GM12874 (cell line): Measurements from ENCODE around the gene LSM12.

ENCODE experiments used
- TF ChIP-seq, protein P1 (sequence below): IDR thresholded peaks from 2 replicates; pipeline ENCODE4 v1.5.1; 2011; ENCODE audit warnings: low read depth, mild to moderate bottlenecking, control low read depth, low read length, moderate library complexity; ENCODE audit not compliant: insufficient read depth

The LSM12 gene

DNA sequence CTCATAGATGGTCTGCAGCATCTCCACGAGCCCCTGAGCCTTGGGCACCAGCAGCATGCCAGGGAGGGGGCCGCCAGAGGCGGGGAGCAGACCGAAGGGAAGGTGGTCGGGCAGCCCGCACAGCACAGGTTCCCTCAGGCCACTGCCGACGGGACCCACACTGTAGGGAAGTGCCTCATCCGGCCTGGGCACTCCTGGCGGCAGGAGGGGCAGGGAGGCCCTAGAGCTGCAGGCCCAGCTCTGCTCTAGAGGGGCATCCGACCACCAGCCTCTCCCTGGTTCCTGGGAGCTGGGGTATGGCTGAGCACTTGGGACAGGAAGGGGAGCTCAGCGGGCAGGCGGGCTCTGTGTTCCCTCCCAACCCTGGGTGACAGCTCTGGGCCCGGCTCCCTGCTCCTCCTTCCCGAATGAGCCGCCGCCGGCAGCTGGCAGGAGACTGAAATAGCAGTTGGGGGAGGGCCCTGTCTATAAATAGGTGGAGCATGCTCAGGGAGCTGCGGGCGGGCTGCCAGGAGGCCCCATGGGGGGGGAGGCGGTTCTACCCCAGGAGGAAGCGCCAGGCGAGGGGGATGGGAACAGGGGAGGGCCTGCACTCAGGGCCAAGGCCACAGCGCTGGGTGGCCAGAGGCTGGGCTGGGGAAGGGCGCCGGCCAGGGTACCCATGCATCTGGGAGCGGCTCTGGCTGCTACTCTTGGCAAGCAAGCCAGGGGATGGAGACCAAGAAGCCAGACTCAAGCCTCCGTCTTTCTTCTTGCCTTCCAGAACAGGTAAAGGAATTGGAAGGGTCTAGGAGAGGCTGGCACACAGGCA lies 44.6 kb upstream of the LSM12 start:
- TF ChIP-seq, protein P1, sequence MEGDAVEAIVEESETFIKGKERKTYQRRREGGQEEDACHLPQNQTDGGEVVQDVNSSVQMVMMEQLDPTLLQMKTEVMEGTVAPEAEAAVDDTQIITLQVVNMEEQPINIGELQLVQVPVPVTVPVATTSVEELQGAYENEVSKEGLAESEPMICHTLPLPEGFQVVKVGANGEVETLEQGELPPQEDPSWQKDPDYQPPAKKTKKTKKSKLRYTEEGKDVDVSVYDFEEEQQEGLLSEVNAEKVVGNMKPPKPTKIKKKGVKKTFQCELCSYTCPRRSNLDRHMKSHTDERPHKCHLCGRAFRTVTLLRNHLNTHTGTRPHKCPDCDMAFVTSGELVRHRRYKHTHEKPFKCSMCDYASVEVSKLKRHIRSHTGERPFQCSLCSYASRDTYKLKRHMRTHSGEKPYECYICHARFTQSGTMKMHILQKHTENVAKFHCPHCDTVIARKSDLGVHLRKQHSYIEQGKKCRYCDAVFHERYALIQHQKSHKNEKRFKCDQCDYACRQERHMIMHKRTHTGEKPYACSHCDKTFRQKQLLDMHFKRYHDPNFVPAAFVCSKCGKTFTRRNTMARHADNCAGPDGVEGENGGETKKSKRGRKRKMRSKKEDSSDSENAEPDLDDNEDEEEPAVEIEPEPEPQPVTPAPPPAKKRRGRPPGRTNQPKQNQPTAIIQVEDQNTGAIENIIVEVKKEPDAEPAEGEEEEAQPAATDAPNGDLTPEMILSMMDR, result no peak

DNA sequence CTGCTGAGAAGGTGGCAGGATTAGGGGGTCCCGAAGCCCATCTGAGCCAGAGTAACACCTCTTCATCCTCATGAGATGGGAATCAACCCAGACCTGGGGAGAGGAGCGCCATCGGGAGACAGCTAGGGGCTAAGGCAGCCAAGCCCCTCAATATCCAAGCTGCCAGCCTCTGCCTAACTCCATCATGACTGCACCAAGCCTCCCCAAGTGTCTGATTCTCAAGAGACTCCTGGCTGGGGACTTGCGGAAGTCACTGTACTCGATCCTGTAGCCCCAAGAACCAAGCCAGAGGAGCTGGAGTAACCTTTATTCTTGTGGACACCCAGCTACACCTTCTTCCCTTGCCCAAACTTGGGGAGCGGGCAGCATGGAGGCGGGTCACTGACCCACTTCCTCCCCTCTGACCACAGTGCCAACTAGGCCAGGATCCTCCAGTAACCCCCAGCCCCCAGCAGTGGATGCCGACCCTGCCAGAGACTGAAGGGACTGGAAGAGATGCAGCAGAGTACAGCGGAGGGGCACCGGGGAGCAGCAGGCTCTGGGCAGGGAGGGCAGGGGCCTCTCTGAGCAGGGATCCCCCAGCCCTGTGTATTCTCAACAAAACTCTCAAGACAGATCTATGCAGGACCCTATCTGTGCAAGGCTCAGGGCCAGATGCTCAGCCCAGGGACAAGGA lies 43.7 kb upstream of the LSM12 start:
- TF ChIP-seq, protein P1, result no peak

DNA sequence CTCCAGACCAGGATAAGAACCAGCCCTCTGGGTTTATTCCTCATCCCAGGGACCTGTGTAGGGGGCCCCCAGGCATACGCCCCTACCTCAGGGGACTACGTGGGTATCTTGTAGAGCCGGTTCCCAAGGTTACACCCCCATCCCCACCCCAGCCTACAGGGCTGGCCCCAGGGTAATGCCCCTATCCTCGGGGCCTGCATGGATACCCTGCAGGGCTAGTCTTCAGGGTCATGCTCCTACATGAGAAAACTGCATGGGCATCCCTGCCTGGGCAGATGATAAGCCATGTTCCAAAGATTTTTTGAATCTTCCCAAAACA lies 42.8 kb upstream of the LSM12 start:
- TF ChIP-seq, protein P1, result no peak

- TF ChIP-seq, protein P1, result no peak
These were observed 42.2 kb upstream of the LSM12 start for GRCh38 chr17:44108440-44109311.

DNA sequence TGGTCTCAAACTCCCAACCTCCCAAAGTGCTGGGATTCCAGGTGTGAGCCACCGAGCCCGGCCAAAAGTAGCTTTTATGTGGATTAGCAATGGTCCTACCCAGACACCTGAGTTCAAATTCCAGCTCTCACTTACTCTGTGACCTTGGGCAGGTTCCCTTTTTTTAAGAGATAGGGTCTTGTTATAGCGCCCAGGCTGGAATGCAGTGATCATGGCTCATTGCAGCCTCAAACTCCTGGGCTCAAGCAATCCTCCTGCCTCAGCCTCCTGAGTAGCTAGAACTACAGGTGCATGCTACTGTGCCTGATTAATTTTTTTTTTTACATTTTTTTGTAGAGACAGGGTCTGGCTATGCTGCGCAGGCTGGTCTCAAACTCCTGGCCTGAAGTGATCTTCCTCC lies 40.3 kb upstream of the LSM12 start:
- TF ChIP-seq, protein P1, result no peak

DNA sequence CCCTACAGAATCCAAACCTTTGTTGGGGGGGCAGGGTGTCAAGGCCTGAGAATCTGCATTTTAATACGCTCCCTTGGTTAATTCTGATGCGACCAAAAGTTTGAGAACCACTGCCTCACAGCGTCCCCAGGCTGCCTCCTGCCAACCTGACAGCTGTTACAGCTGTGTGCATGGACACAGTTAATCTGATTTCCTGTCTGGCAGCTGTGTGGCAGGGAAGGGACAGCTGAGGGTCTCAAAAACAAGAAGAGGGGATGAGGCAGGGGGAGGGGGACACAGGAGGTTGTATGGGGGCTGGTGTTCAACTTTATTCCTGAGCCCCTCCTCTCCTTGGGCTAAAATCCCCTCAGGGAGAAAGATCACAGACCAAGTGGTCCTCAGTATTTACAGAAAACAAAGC lies 39.5 kb upstream of the LSM12 start:
- TF ChIP-seq, protein P1, result no peak

DNA sequence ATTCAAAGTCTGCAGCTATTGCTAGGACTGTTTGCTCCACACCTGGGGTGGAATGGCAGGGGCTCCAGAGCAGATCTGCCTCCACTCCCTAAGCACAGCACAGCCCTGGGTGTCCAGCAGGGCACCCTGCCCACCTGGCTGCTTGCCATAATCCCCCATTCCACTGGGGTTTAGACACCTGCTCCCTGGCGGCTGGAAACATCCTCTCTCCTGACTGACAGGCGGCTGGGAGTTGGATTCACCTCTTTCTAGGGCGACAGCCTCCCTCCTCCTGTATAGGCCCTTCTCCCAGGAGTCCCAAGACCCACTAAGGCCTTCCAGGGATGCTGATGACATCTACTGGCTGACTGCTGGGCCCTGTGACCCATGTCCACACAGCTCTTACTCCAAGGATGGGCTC lies 39.0 kb upstream of the LSM12 start:
- TF ChIP-seq, protein P1, result no peak
